SK-N-SH treated with all-trans-retinoic acid at 6 μM for 48 hours (cell line): Measurements from ENCODE around the gene LRRK1.

Experiments
- ATAC-seq: fragments of 200-7000 bp; cut with Tn5 transposase; 3 replicates; pipeline ENCODE4 v1.9.1; 2020; ENCODE audit warnings: mild to moderate bottlenecking, moderate library complexity
- ARNTL ChIP-seq: fragments of 450-650 bp; formaldehyde crosslinking; IDR thresholded peaks from 2 replicates; pipeline ENCODE4 v1.5.0; 2020; ENCODE audit warnings: low read depth, mild to moderate bottlenecking, moderate library complexity, borderline replicate concordance
- BACH2 ChIP-seq: fragments of 250-450 bp; sonication (Bioruptor Pico); IDR thresholded peaks from 2 replicates; pipeline ENCODE4 v1.9.0; 2021; ENCODE audit warnings: mild to moderate bottlenecking, borderline replicate concordance
- CREB5 ChIP-seq: fragments of 250-450 bp; sonication (Bioruptor Pico); IDR thresholded peaks from 2 replicates; pipeline ENCODE4 v1.5.1; 2020; ENCODE audit warnings: low read depth, mild to moderate bottlenecking, moderate library complexity
- CSDC2 ChIP-seq: fragments of 250-450 bp; sonication (Bioruptor Pico); IDR thresholded peaks from 2 replicates; pipeline ENCODE4 v1.5.0; 2020; ENCODE audit warnings: mild to moderate bottlenecking, moderate library complexity
- CSRNP3 ChIP-seq: fragments of 250-450 bp; sonication (Bioruptor Pico); IDR thresholded peaks from 2 replicates; pipeline ENCODE4 v1.5.1; 2021; ENCODE audit warnings: mild to moderate bottlenecking, moderate library complexity
- ESRRG ChIP-seq: fragments of 250-450 bp; sonication (Bioruptor Pico); IDR thresholded peaks from 2 replicates; pipeline ENCODE4 v1.6.1; 2021; ENCODE audit warnings: mild to moderate bottlenecking
- GLIS3 ChIP-seq: fragments of 250-450 bp; sonication (Bioruptor Pico); IDR thresholded peaks from 2 replicates; pipeline ENCODE4 v1.5.0; 2020; ENCODE audit warnings: mild to moderate bottlenecking, moderate library complexity
- ISL1 ChIP-seq: fragments of 250-450 bp; sonication (Bioruptor Pico); IDR thresholded peaks from 2 replicates; pipeline ENCODE4 v2.1.2; 2022; ENCODE audit warnings: mild to moderate bottlenecking, moderate library complexity
- OSR1 ChIP-seq: fragments of 250-450 bp; sonication (Bioruptor Pico); IDR thresholded peaks from 2 replicates; pipeline ENCODE4 v1.8.0; 2022; ENCODE audit warnings: moderate library complexity, mild to moderate bottlenecking, inconsistent platforms
- PPARA ChIP-seq: fragments of 250-450 bp; sonication (Bioruptor Pico); IDR thresholded peaks from 2 replicates; pipeline ENCODE4 v1.5.0; 2020; ENCODE audit warnings: mild to moderate bottlenecking, borderline replicate concordance
- RARB ChIP-seq: fragments of 250-450 bp; sonication (Bioruptor Pico); IDR thresholded peaks from 2 replicates; pipeline ENCODE4 v1.8.0; 2021; ENCODE audit warnings: mild to moderate bottlenecking, moderate library complexity
- SNAI2 ChIP-seq: fragments of 250-450 bp; sonication (Bioruptor Pico); IDR thresholded peaks from 2 replicates; pipeline ENCODE4 v1.5.0; 2020; ENCODE audit warnings: mild to moderate bottlenecking, moderate library complexity
- TCF4 ChIP-seq: fragments of 250-450 bp; sonication (Bioruptor Pico); IDR thresholded peaks from 2 replicates; pipeline ENCODE4 v1.8.0; 2021; ENCODE audit warnings: mild to moderate bottlenecking, moderate library complexity, borderline replicate concordance
- TOX ChIP-seq: fragments of 250-450 bp; sonication (Bioruptor Pico); IDR thresholded peaks from 2 replicates; pipeline ENCODE4 v1.8.0; 2021; ENCODE audit warnings: mild to moderate bottlenecking, moderate library complexity, borderline replicate concordance
- ZC3H10 ChIP-seq: fragments of 250-450 bp; sonication (Bioruptor Pico); IDR thresholded peaks from 2 replicates; pipeline ENCODE4 v1.5.1; 2021; ENCODE audit warnings: mild to moderate bottlenecking, moderate library complexity
- ZFP3 ChIP-seq: fragments of 250-450 bp; sonication (Bioruptor Pico); IDR thresholded peaks from 2 replicates; pipeline ENCODE4 v1.5.0; 2020; ENCODE audit warnings: mild to moderate bottlenecking, moderate library complexity
- ZFP30 ChIP-seq: fragments of 450-650 bp; formaldehyde crosslinking; IDR thresholded peaks from 2 replicates; pipeline ENCODE4 v1.5.0; 2022; ENCODE audit warnings: mild to moderate bottlenecking, moderate library complexity
- ZNF565 ChIP-seq: fragments of 450-650 bp; formaldehyde crosslinking; conservative IDR thresholded peaks from 2 replicates; pipeline ENCODE4 v1.5.0; 2020; ENCODE audit warnings: low read depth, mild to moderate bottlenecking, moderate library complexity
- ZNF70 ChIP-seq: fragments of 450-650 bp; formaldehyde crosslinking; IDR thresholded peaks from 2 replicates; pipeline ENCODE4 v1.5.0; 2020; ENCODE audit warnings: mild to moderate bottlenecking, moderate library complexity
- ZNF8 ChIP-seq: fragments of 450-650 bp; formaldehyde crosslinking; IDR thresholded peaks from 2 replicates; pipeline ENCODE4 v1.5.0; 2020; ENCODE audit warnings: mild to moderate bottlenecking, moderate library complexity
- TF ChIP-seq, protein P1 (sequence below): fragments of 250-450 bp; sonication (Bioruptor Pico); IDR thresholded peaks from 2 replicates; pipeline ENCODE4 v1.5.0; 2020; ENCODE audit warnings: mild to moderate bottlenecking, moderate library complexity
- TF ChIP-seq, protein P2 (sequence below): fragments of 250-450 bp; sonication (Bioruptor Pico); IDR thresholded peaks from 2 replicates; pipeline ENCODE4 v1.8.0; 2021; ENCODE audit warnings: low read depth, mild to moderate bottlenecking, moderate library complexity, borderline replicate concordance

LRRK1 gene

DNA sequence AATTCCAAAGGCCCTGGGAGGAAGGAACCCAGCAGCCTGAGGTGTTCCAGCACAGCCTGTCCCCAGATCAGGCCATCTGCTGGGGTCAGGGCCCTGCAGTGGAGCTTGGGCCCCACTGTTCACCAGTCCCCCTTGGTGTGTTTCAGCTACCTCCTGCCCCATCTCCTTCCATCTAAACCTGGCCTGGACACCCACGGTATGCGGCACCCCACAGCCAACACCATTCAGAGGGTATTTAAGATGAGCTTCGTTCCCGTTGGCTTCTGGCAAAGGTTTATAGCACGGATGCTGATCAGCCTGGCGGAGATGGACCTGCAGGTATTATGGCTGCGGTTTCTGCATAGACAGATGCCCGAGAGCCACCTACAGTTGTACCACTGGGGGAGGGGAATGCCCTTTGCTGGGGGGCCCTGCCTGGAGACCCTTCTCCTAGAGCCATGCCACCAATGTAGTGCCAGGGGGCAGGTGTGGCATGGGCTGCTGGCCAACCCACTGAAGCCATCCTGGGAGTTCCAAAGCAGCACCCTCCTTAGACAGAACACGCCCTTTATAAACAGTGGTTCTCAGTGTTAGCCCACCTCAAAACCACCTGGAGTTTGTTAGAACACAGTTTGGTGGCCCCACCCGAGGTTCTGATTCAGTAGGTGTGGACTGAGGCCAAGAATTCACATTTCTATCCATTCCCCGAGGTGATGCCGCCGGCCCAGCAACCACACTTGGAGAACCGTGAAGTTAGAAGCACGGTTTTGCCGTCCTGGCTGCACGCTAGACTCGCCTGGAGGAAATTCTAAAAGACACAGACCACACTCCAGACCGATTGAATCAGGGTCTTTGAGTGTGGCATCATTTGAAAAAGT lies 126.9 kb downstream of the LRRK1 start:
- no peak for ATAC-seq
- no peak for TF ChIP-seq ESRRG
- TF ChIP-seq ARNTL (CRISPR knock-in tag), result no peak
- TF ChIP-seq BACH2 (CRISPR knock-in tag), result no peak
- TF ChIP-seq OSR1 (CRISPR knock-in tag), result no peak
- TF ChIP-seq, protein P1, sequence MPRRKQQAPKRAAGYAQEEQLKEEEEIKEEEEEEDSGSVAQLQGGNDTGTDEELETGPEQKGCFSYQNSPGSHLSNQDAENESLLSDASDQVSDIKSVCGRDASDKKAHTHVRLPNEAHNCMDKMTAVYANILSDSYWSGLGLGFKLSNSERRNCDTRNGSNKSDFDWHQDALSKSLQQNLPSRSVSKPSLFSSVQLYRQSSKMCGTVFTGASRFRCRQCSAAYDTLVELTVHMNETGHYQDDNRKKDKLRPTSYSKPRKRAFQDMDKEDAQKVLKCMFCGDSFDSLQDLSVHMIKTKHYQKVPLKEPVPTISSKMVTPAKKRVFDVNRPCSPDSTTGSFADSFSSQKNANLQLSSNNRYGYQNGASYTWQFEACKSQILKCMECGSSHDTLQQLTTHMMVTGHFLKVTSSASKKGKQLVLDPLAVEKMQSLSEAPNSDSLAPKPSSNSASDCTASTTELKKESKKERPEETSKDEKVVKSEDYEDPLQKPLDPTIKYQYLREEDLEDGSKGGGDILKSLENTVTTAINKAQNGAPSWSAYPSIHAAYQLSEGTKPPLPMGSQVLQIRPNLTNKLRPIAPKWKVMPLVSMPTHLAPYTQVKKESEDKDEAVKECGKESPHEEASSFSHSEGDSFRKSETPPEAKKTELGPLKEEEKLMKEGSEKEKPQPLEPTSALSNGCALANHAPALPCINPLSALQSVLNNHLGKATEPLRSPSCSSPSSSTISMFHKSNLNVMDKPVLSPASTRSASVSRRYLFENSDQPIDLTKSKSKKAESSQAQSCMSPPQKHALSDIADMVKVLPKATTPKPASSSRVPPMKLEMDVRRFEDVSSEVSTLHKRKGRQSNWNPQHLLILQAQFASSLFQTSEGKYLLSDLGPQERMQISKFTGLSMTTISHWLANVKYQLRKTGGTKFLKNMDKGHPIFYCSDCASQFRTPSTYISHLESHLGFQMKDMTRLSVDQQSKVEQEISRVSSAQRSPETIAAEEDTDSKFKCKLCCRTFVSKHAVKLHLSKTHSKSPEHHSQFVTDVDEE (CRISPR knock-in tag), result no peak
- TF ChIP-seq ZFP30 (CRISPR knock-in tag), result no peak
- TF ChIP-seq RARB (CRISPR knock-in tag), result no peak
- TF ChIP-seq, protein P2, sequence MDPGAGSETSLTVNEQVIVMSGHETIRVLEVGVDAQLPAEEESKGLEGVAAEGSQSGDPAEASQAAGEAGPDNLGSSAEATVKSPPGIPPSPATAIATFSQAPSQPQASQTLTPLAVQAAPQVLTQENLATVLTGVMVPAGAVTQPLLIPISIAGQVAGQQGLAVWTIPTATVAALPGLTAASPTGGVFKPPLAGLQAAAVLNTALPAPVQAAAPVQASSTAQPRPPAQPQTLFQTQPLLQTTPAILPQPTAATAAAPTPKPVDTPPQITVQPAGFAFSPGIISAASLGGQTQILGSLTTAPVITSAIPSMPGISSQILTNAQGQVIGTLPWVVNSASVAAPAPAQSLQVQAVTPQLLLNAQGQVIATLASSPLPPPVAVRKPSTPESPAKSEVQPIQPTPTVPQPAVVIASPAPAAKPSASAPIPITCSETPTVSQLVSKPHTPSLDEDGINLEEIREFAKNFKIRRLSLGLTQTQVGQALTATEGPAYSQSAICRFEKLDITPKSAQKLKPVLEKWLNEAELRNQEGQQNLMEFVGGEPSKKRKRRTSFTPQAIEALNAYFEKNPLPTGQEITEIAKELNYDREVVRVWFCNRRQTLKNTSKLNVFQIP (CRISPR knock-in tag), result no peak
- no peak for TF ChIP-seq GLIS3 (CRISPR knock-in tag)
- TF ChIP-seq CREB5 (CRISPR knock-in tag), result no peak
- no peak for TF ChIP-seq ZNF8
- TF ChIP-seq PPARA (CRISPR knock-in tag), result no peak
- no peak for TF ChIP-seq ZNF565 (CRISPR knock-in tag)
- no peak for TF ChIP-seq SNAI2
- TF ChIP-seq CSRNP3, result no peak
- TF ChIP-seq ZC3H10 (CRISPR knock-in tag), result no peak
- TF ChIP-seq TOX (CRISPR knock-in tag), result no peak

- TF ChIP-seq, protein P2 (CRISPR knock-in tag), result no peak
- TF ChIP-seq TCF4 (no peak), ZNF8 (no peak)
- no peak for ATAC-seq
Measured at GRCh38 chr15:101046826-101047225, 127.7 kb downstream of the LRRK1 start.

DNA sequence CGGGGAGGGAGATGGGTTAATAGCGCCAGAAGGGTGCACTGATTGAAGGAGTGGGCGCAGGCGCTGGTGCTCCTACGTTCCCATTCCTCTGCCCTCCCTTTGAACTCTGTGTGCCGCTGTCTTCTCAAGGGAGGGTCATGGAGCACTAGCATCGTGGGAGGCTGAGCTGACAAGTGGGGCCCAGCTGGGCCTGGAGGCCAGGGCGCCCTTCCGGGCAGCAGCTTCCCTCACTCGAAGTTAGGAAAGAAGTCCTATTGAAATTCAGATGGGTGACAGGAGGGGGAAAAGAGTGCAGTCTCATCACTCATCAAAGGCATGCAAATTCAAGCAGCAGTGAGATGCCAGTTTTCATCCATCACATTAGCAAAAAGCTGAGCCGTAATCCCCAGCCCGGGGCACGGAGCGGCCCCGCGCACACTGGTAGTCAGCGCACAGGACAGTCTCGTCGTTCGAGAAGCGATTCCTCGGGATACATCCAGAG lies 128.2 kb downstream of the LRRK1 start:
- ATAC-seq, result no peak
- no peak for TF ChIP-seq SNAI2
- no peak for TF ChIP-seq ZNF70 (CRISPR knock-in tag)
- TF ChIP-seq, protein P1 (CRISPR knock-in tag), result no peak
- no peak for TF ChIP-seq TCF4
- no peak for TF ChIP-seq OSR1 (CRISPR knock-in tag)
- TF ChIP-seq ZNF565 (CRISPR knock-in tag), result no peak
- no peak for TF ChIP-seq GLIS3 (CRISPR knock-in tag)
- no peak for TF ChIP-seq CSDC2
- TF ChIP-seq ZFP3 (CRISPR knock-in tag), result no peak
- TF ChIP-seq ESRRG, result no peak
- no peak for TF ChIP-seq ZFP30 (CRISPR knock-in tag)
- no peak for TF ChIP-seq CSRNP3
- no peak for TF ChIP-seq TOX (CRISPR knock-in tag)
- no peak for TF ChIP-seq ISL1 (CRISPR knock-in tag)
